CD4-positive, alpha-beta T cell (primary cell): Measurements from ENCODE around the gene FOXR1. TPM values are rescaled to one million over a fixed set of nuclear protein-coding genes. Genes with fewer than 3 reads are reported as not detected.
A peak's percentile ranks its signal among the peaks of the same experiment; 100 is the strongest.

Experiments used
- ATAC-seq: fragments of 200-7000 bp; cut with Tn5 transposase; one replicate; pipeline ENCODE4 v1.10.0; 2022; ENCODE audit warnings: mild to moderate bottlenecking; ENCODE audit not compliant: poor library complexity
- CTCF ChIA-PET: fragments of 350-600 bp; sonication (Branson Sonifier 250); formaldehyde crosslinking; loops from one replicate; lab custom pipeline; 2021; ENCODE audit warnings: antibody characterized with exemption, inconsistent platforms; lab: Charles Lee
- POLR2A ChIA-PET: fragments of 350-600 bp; sonication (Branson Sonifier 250); formaldehyde crosslinking; loops from one replicate; lab custom pipeline; 2021; ENCODE audit warnings: antibody characterized with exemption, inconsistent platforms; lab: Charles Lee
- DNase-seq, 14 experiments: peaks; one replicate each; pipeline ENCODE4 v3.0.0-alpha.2; 2013 to 2020; ENCODE audit warnings: mixed read lengths in 2 of 14
- H3K27ac ChIP-seq, 2 donors: one replicate each; pipeline versions ENCODE4 v1.5.1 to v1.7.0; 2013; ENCODE audit warnings: low read length in 2 of 2, low read depth in 1 of 2, mild to moderate bottlenecking in 1 of 2
- H3K27me3 ChIP-seq, 2 experiments: 1 replicate in 1 of 2; 2 replicates in 1 of 2; pipeline versions ENCODE4 v1.6.1 to v1.7.0; 2013; ENCODE audit warnings: low read length in 2 of 2, control low read depth in 1 of 2, mild to moderate bottlenecking in 1 of 2, moderate library complexity in 1 of 2; ENCODE audit not compliant: insufficient read depth in 2 of 2, control insufficient read depth in 1 of 2
- H3K36me3 ChIP-seq: one replicate; pipeline ENCODE4 v1.6.1; 2013; ENCODE audit warnings: low read length, control low read depth; ENCODE audit not compliant: insufficient read depth
- H3K4me1 ChIP-seq: one replicate; pipeline ENCODE4 v1.6.1; 2013; ENCODE audit warnings: low read length, control low read depth; ENCODE audit not compliant: insufficient read depth
- H3K4me3 ChIP-seq: one replicate; pipeline ENCODE4 v1.5.1; 2013; ENCODE audit warnings: mild to moderate bottlenecking, low read length, moderate library complexity
- H3K9me3 ChIP-seq, 2 experiments: 1 replicate in 1 of 2; 2 replicates in 1 of 2; pipeline versions ENCODE4 v1.6.1 to v1.7.0; 2013; ENCODE audit warnings: low read length in 2 of 2, mild to moderate bottlenecking in 2 of 2, control low read depth in 1 of 2, moderate library complexity in 1 of 2; ENCODE audit not compliant: control insufficient read depth in 1 of 2, insufficient read depth in 1 of 2
- H3K27ac Mint-ChIP-seq: one replicate; pipeline ENCODE4 v1.8.0; 2020; ENCODE audit warnings: mixed read lengths
- H3K27me3 Mint-ChIP-seq: one replicate; pipeline ENCODE4 v1.8.0; 2021; ENCODE audit warnings: mixed read lengths
- H3K36me3 Mint-ChIP-seq: one replicate; pipeline ENCODE4 v1.8.0; 2021; ENCODE audit warnings: low read depth, mixed read lengths
- H3K4me1 Mint-ChIP-seq: one replicate; pipeline ENCODE4 v1.8.0; 2021; ENCODE audit warnings: low read depth, mixed read lengths
- H3K4me3 Mint-ChIP-seq: one replicate; pipeline ENCODE4 v1.8.0; 2020; ENCODE audit warnings: mild to moderate bottlenecking, mixed read lengths
- H3K9me3 Mint-ChIP-seq: one replicate; pipeline ENCODE4 v1.8.0; 2020; ENCODE audit warnings: mixed read lengths
- CTCF ChIP-seq: fragments of 200-600 bp; IDR thresholded peaks from one replicate; pipeline ENCODE4 v1.8.0; 2022; ENCODE audit warnings: antibody characterized with exemption, mild to moderate bottlenecking
- intact Hi-C, 2 experiments: fragments of 100-400 bp; cut with DNase I in 1 of 2; cut with micrococcal nuclease in 1 of 2; formaldehyde crosslinking; loops; one replicate each; pipeline versions ENCODE4 v1.15.1 to v1.9.0; 2023 to 2025; cut with DNase I, micrococcal nuclease
- total RNA-seq, 174 experiments: library from RNA in 2 of 174; stranded (reverse) in 2 of 174; gene quantifications; one replicate each; pipeline ENCODE4 v1.2.3 and lab custom pipeline; 2021 to 2026

FOXR1 gene
- total RNA-seq, 2 experiments from 2014 or later: not detected

- no peak overlapping the region for H3K4me3 ChIP-seq
- peaks cover 34% of the 10 kb centered on the region for H3K36me3 Mint-ChIP-seq
- no peak overlapping the region for H3K27ac ChIP-seq
- peaks cover 46% of the 10 kb centered on the region for H3K36me3 ChIP-seq
- H3K9me3 ChIP-seq: no peaks in the 10 kb centered on the region
- H3K4me1 ChIP-seq: peaks cover 32% of the 10 kb centered on the region
- DNase-seq: no peak
- H3K27ac Mint-ChIP-seq: peak overlapping the region; percentile 20
- no peaks in the 10 kb centered on the region for H3K9me3 Mint-ChIP-seq
- TF ChIP-seq CTCF: no peak
- H3K27me3 Mint-ChIP-seq: no peaks in the 10 kb centered on the region
- peaks cover 45% of the 10 kb centered on the region for H3K4me1 Mint-ChIP-seq
- H3K4me3 Mint-ChIP-seq: peak overlapping the region; percentile 75
- H3K27me3 ChIP-seq: no peaks in the 10 kb centered on the region
- no peak for ATAC-seq
- CTCF ChIA-PET: interaction anchor here (1.2 kb wide), 1 partner anchor 9 kb away, joined by 3 read pairs; the partner anchor contains the start of gene TRAPPC4
- POLR2A ChIA-PET: interaction anchor here (1.0 to 5.8 kb wide), 2 partner anchors 8 to 40 kb away, joined by 4 to 94 read pairs; partner anchors contain the start of genes RPS25, TRAPPC4 and VPS11
- intact Hi-C loops: no loop called here
Measured at GRCh38 chr11:119027561-119028345, 56.2 kb downstream of the FOXR1 start.

GRCh38 chr11:119028346-119029068 lies 56.9 kb downstream of the FOXR1 start:
- DNase-seq (no peak), ATAC-seq (no peak)
- Mint-ChIP-seq H3K36me3 (peaks cover 28% of the 10 kb centered on the region), H3K27me3 (no peaks in the 10 kb centered on the region), H3K4me1 (peaks cover 40% of the 10 kb centered on the region), H3K27ac (peak overlapping the region; percentile 92), H3K9me3 (no peaks in the 10 kb centered on the region), H3K4me3 (peak overlapping the region; percentile 75)
- intact Hi-C loops: no loop called here
- no peak for TF ChIP-seq CTCF
- Histone ChIP-seq H3K4me1 (peaks cover 34% of the 10 kb centered on the region), H3K27me3 (no peaks in the 10 kb centered on the region), H3K9me3 (no peaks in the 10 kb centered on the region), H3K36me3 (peaks cover 38% of the 10 kb centered on the region), H3K27ac (peak overlapping the region; percentile 27 to 45), H3K4me3 (no peak overlapping the region)
- POLR2A ChIA-PET: interaction anchor here (5.8 kb wide), 1 partner anchor 9 kb away, joined by 94 read pairs; the partner anchor contains the start of genes RPS25 and TRAPPC4
- CTCF ChIA-PET: interaction anchor here (1.2 kb wide), 1 partner anchor 10 kb away, joined by 3 read pairs; the partner anchor contains the start of gene TRAPPC4

GRCh38 chr11:119029069-119029339 lies 57.4 kb downstream of the FOXR1 start:
- peak overlapping the region; percentile 27 to 45 for H3K27ac ChIP-seq
- Mint-ChIP-seq H3K36me3 (peaks cover 24% of the 10 kb centered on the region), H3K4me3 (peak overlapping the region; percentile 75), H3K4me1 (peaks cover 35% of the 10 kb centered on the region), H3K27me3 (no peaks in the 10 kb centered on the region), H3K27ac (peak overlapping the region; percentile 92), H3K9me3 (no peaks in the 10 kb centered on the region)
- ATAC-seq (no peak), DNase-seq (no peak)
- H3K27me3 ChIP-seq: no peaks in the 10 kb centered on the region
- TF ChIP-seq CTCF: no peak
- ChIA-PET POLR2A (interaction anchor here (2.0 to 5.8 kb wide), 2 partner anchors 9 to 31 kb away, joined by 10 to 94 read pairs; partner anchors contain the start of genes CENATAC, RPS25 and TRAPPC4), CTCF (interaction anchor here (1.2 kb wide), 1 partner anchor 10 kb away, joined by 3 read pairs; the partner anchor contains the start of gene TRAPPC4)
- peaks cover 34% of the 10 kb centered on the region for H3K4me1 ChIP-seq
- intact Hi-C loops: no loop called here
- peaks cover 33% of the 10 kb centered on the region for H3K36me3 ChIP-seq
- no peaks in the 10 kb centered on the region for H3K9me3 ChIP-seq
- no peak overlapping the region for H3K4me3 ChIP-seq
